A673 (cell line): ENCODE measurements around the gene COL5A3.

Experiments
- EZH2 ChIP-seq: fragments of 200-600 bp; sonication (generic); IDR thresholded peaks from 2 replicates; pipeline ENCODE4 v1.6.1; 2017; ENCODE audit warnings: borderline replicate concordance, low read depth, mild to moderate bottlenecking, mixed read lengths, antibody characterized with exemption, low read length; ENCODE audit not compliant: poor library complexity, severe bottlenecking
- TF ChIP-seq, protein P1 (sequence below): fragments of 300-800, 200-600 bp; sonication (generic); conservative IDR thresholded peaks from 2 replicates; pipeline ENCODE4 v1.5.1; 2017; ENCODE audit warnings: low read depth, mild to moderate bottlenecking, antibody characterized with exemption, low read length, moderate library complexity, mixed read lengths

DNA sequence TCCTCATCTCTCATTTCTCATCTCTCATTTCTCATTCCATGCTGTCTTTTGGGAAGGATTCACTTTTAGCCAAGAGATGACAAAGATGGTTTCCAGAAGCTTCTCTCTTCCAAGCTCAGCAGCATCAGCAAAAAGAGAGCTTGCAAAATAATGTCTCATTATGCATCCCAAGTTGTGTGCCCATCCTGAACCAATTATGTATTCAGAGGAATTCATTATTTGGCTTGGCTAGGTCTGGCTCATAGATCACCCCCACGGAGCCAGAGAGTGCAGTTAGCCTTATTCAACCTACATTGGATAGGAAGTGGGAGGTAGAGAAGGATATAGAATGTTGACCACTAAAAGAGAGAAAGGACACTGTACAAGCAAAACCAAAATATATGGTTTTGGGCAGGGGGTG, 68.6 kb downstream of the COL5A3 start:
- TF ChIP-seq, protein P1, sequence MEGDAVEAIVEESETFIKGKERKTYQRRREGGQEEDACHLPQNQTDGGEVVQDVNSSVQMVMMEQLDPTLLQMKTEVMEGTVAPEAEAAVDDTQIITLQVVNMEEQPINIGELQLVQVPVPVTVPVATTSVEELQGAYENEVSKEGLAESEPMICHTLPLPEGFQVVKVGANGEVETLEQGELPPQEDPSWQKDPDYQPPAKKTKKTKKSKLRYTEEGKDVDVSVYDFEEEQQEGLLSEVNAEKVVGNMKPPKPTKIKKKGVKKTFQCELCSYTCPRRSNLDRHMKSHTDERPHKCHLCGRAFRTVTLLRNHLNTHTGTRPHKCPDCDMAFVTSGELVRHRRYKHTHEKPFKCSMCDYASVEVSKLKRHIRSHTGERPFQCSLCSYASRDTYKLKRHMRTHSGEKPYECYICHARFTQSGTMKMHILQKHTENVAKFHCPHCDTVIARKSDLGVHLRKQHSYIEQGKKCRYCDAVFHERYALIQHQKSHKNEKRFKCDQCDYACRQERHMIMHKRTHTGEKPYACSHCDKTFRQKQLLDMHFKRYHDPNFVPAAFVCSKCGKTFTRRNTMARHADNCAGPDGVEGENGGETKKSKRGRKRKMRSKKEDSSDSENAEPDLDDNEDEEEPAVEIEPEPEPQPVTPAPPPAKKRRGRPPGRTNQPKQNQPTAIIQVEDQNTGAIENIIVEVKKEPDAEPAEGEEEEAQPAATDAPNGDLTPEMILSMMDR = no peak
- TF ChIP-seq EZH2 = no peak
